Panc1 (cell line): ENCODE measurements around the gene HAUS6. TPM values are rescaled to one million over a fixed set of nuclear protein-coding genes. Genes with fewer than 3 reads are reported as not detected.

ENCODE experiments used
- ATAC-seq: fragments of 200-7000 bp; cut with Tn5 transposase; 2 replicates; pipeline ENCODE4 v1.9.1; 2020; ENCODE audit warnings: mild to moderate bottlenecking, moderate library complexity
- BruUV-seq: library from RNA; stranded (reverse); fragments of 400-500 nt; replicated peaks from 2 replicates; lab custom pipeline; 2021; lab: Mats Ljungman, UMichigan
- CTCF ChIA-PET: fragments of 300-600 bp; sonication (Branson Sonifier 250); formaldehyde crosslinking; loops from one replicate; lab custom pipeline; 2022; ENCODE audit warnings: antibody characterized with exemption; lab: Charles Lee
- POLR2A ChIA-PET: fragments of 300-600 bp; sonication (Branson Sonifier 250); formaldehyde crosslinking; loops from one replicate; lab custom pipeline; 2022; ENCODE audit warnings: antibody characterized with exemption; lab: Charles Lee
- DNase-seq: peaks from one replicate; pipeline ENCODE4 v3.0.0-alpha.2; 2010; ENCODE audit warnings: low read depth, low spot score
- H3K27ac ChIP-seq: 2 replicates; pipeline ENCODE4 v1.5.1; 2011; ENCODE audit warnings: mild to moderate bottlenecking, low read length, inconsistent platforms
- H3K27me3 ChIP-seq: fragments of 200-500 bp; sonication (Bioruptor generic); 2 replicates; pipeline ENCODE4 v1.6.0; 2014; ENCODE audit warnings: low read length, inconsistent platforms; ENCODE audit not compliant: control insufficient read depth, insufficient read depth
- H3K36me3 ChIP-seq: fragments of 200-500 bp; sonication (Bioruptor generic); 2 replicates; pipeline ENCODE4 v1.5.1; 2014; ENCODE audit warnings: inconsistent platforms, mild to moderate bottlenecking, low read length, moderate library complexity; ENCODE audit not compliant: control insufficient read depth, insufficient read depth
- H3K4me1 ChIP-seq: 2 replicates; pipeline ENCODE4 v1.5.1; 2011; ENCODE audit warnings: inconsistent platforms, mild to moderate bottlenecking, low read length, moderate library complexity; ENCODE audit not compliant: control insufficient read depth, insufficient read depth
- H3K4me3 ChIP-seq, 2 experiments: 2 replicates each; pipeline ENCODE4 v1.5.1; 2011 to 2012; ENCODE audit warnings: low read depth in 2 of 2, low read length in 2 of 2, mild to moderate bottlenecking in 2 of 2, inconsistent platforms in 1 of 2, moderate library complexity in 1 of 2
- H3K9me3 ChIP-seq: fragments of 200-500 bp; sonication (Bioruptor generic); 2 replicates; pipeline ENCODE4 v1.5.1; 2014; ENCODE audit warnings: low read depth, mild to moderate bottlenecking, inconsistent platforms, low read length, moderate library complexity; ENCODE audit not compliant: control insufficient read depth, insufficient read depth
- CTCF ChIP-seq: fragments of 450-650 bp; IDR thresholded peaks from 2 replicates; pipeline ENCODE4 v1.5.1; 2017; ENCODE audit warnings: mild to moderate bottlenecking
- POLR2AphosphoS5 ChIP-seq: IDR thresholded peaks from 2 replicates; pipeline ENCODE4 v1.6.1; 2012; ENCODE audit warnings: mild to moderate bottlenecking, low read depth, low read length, moderate library complexity
- REST ChIP-seq, 2 experiments: IDR thresholded peaks; 2 replicates each; pipeline ENCODE4 v1.6.1; 2011 to 2012; ENCODE audit warnings: low read depth in 2 of 2, control low read depth in 1 of 2, low read length in 1 of 2, mild to moderate bottlenecking in 1 of 2, moderate library complexity in 1 of 2; ENCODE audit not compliant: insufficient read depth in 1 of 2
- SIN3A ChIP-seq: IDR thresholded peaks from 2 replicates; pipeline ENCODE4 v1.6.1; 2012; ENCODE audit warnings: low read depth, mild to moderate bottlenecking, low read length, moderate library complexity, borderline replicate concordance; ENCODE audit not compliant: insufficient read depth
- TCF7L2 ChIP-seq: IDR thresholded peaks from 2 replicates; pipeline ENCODE4 v1.6.1; 2011; ENCODE audit warnings: mild to moderate bottlenecking, low read depth, low read length, inconsistent platforms
- in situ Hi-C: cut with HindIII; loops from 2 replicates; pipeline ENCODE4 v1.10.0; 2016; ENCODE audit warnings: low sequenced_read_pairs, low pct_unique_long_range_greater_than_20kb
- intact Hi-C: fragments of 100-400 bp; cut with micrococcal nuclease; formaldehyde crosslinking; loops from one replicate; pipeline ENCODE4 v1.10.0; 2022; ENCODE audit not compliant: unreplicated experiment
- total RNA-seq: library from RNA; stranded (reverse); gene quantifications from one replicate; pipeline ENCODE4 v1.2.1, GENCODE V29; 2021; ENCODE audit not compliant: unreplicated experiment

HAUS6 gene
- total RNA-seq, 1 experiment from 2014 or later, result 9.3 TPM

- H3K4me1 ChIP-seq, result no peaks in the 10 kb centered on the region
- intact Hi-C loops, result no loop called here
- in situ Hi-C loops, result no loop called here
- ChIA-PET POLR2A (no interaction called here), CTCF (interaction anchor here (0.9 kb wide), 1 partner anchor 378 kb away, joined by 7 read pairs; no protein-coding TSS in a partner anchor)
- no peaks in the 10 kb centered on the region for H3K27me3 ChIP-seq
- H3K36me3 ChIP-seq, result no peaks in the 10 kb centered on the region; the same call in 1 of the 2 replicates
- TF ChIP-seq TCF7L2 (no peak), CTCF (no peak), REST (IDR thresholded peaks at IDR 0.05; ENCODE audit: insufficient read depth in 1 of 2, low read depth in 2 of 2, low read length in 1 of 2) (no peak), SIN3A (no peak), POLR2AphosphoS5 (no peak)
- H3K4me3 ChIP-seq, result no peak overlapping the region
- no peak for DNase-seq
- no peak overlapping the region for H3K27ac ChIP-seq
- BruUV-seq, result no TSS peak
- H3K9me3 ChIP-seq, result no peaks in the 10 kb centered on the region
- no peak for ATAC-seq
These were observed 15.4 kb downstream of the HAUS6 start for GRCh38 chr9:19087106-19088000.

- Histone ChIP-seq H3K27me3 (no peaks in the 10 kb centered on the region), H3K4me1 (no peaks in the 10 kb centered on the region), H3K9me3 (no peaks in the 10 kb centered on the region), H3K36me3 (no peaks in the 10 kb centered on the region; the same call in 1 of the 2 replicates), H3K4me3 (no peak overlapping the region), H3K27ac (no peak overlapping the region)
- POLR2A ChIA-PET, result no interaction called here
- in situ Hi-C loops (no loop called here), intact Hi-C loops (no loop called here)
- TF ChIP-seq POLR2AphosphoS5 (no peak), SIN3A (no peak), REST (IDR thresholded peaks at IDR 0.05; ENCODE audit: insufficient read depth in 1 of 2, low read depth in 2 of 2, low read length in 1 of 2) (no peak), CTCF (no peak; the same call in 1 of the 2 replicates), TCF7L2 (no peak)
- DNase-seq, result no peak
- no peak for ATAC-seq
- CTCF ChIA-PET, result interaction anchor here (0.7 kb wide), 1 partner anchor 44 kb away, joined by 5 read pairs; no protein-coding TSS in a partner anchor
- no TSS peak for BruUV-seq
These were observed 17.4 kb downstream of the HAUS6 start for GRCh38 chr9:19085295-19085694.
